OCI-LY3 (cell line): ENCODE results near the gene FSIP1.

ENCODE experiments used
- CTCF ChIP-seq: fragments of 200-600, 300-600 bp; sonication (generic); IDR thresholded peaks from 2 replicates; pipeline ENCODE4 v1.5.1; 2014; ENCODE audit warnings: antibody characterized with exemption, low read length, low read depth
- EZH2phosphoT487 ChIP-seq: fragments of 200-600 bp; shearing (Covaris generic); IDR thresholded peaks from 2 replicates; pipeline ENCODE4 v1.6.1; 2018; ENCODE audit warnings: antibody characterized with exemption, mixed run types, low read depth

- TF ChIP-seq CTCF (no peak), EZH2phosphoT487 (no peak)
These were observed 25.1 kb upstream of the FSIP1 start for GRCh38 chr15:39807791-39808190.
